ENCODE results near the gene HEXIM1.

The HEXIM1 gene

GRCh38 chr17:45131616-45132319 is 16.5 kb upstream of the HEXIM1 start:
- DNase-seq (ENCODE audit: insufficient read length) (no peak), FAIRE-seq (no peak)
- TF ChIP-seq POLR2AphosphoS5 (IDR thresholded peaks at IDR 0.05; ENCODE audit: low read depth, low read length) (no peak), POLR2A (IDR thresholded peaks at IDR 0.05; ENCODE audit: low read depth, low read length) (no peak), TAF1 (IDR thresholded peaks at IDR 0.05; ENCODE audit: borderline replicate concordance, low read depth, low read length) (no peak)

GRCh38 chr17:45132320-45132571 is 16.0 kb upstream of the HEXIM1 start, which contains the start of gene PLCD3:
PLCD3 (minus strand) TSS chr17:45132515; CDS start chr17:45132410, 105 bp downstream.
- FAIRE-seq (no peak), DNase-seq (ENCODE audit: insufficient read length) (no peak)
- TF ChIP-seq POLR2AphosphoS5 (IDR thresholded peaks at IDR 0.05; ENCODE audit: low read depth, low read length) (no peak), TAF1 (IDR thresholded peaks at IDR 0.05; ENCODE audit: borderline replicate concordance, low read depth, low read length) (no peak), POLR2A (IDR thresholded peaks at IDR 0.05; ENCODE audit: low read depth, low read length) (no peak)

- FAIRE-seq (peak; percentile 80), DNase-seq (ENCODE audit: insufficient read length) (peak; percentile 89)
- TF ChIP-seq POLR2AphosphoS5 (IDR thresholded peaks at IDR 0.05; ENCODE audit: low read depth, low read length) (no peak), POLR2A (IDR thresholded peaks at IDR 0.05; ENCODE audit: low read depth, low read length) (no peak), TAF1 (IDR thresholded peaks at IDR 0.05; ENCODE audit: borderline replicate concordance, low read depth, low read length) (no peak)
Observed at GRCh38 chr17:45132572-45133463, 15.5 kb upstream of the HEXIM1 start.

- DNase-seq (ENCODE audit: insufficient read length) (peak; percentile 94), FAIRE-seq (peak; percentile 98)
- TF ChIP-seq TAF1 (IDR thresholded peaks at IDR 0.05; ENCODE audit: borderline replicate concordance, low read depth, low read length) (0 out of 2 replicates have a peak, but pooled peaks have one; percentile 12), POLR2A (IDR thresholded peaks at IDR 0.05; ENCODE audit: low read depth, low read length) (peak; percentile 59; the same call in 1 of the 2 replicates), POLR2AphosphoS5 (IDR thresholded peaks at IDR 0.05; ENCODE audit: low read depth, low read length) (peak; percentile 41; the same call in 1 of the 2 replicates)
Observed at GRCh38 chr17:45135192-45135977, 12.9 kb upstream of the HEXIM1 start, which contains the start of gene ACBD4. ACBD4 (plus strand) TSS chr17:45135687; CDS start chr17:45136145, 458 bp downstream.

- DNase-seq (ENCODE audit: insufficient read length) (no peak), FAIRE-seq (no peak)
- TF ChIP-seq TAF1 (IDR thresholded peaks at IDR 0.05; ENCODE audit: borderline replicate concordance, low read depth, low read length), result no peak
- TF ChIP-seq POLR2A (IDR thresholded peaks at IDR 0.05; ENCODE audit: low read depth, low read length), result no peak
- TF ChIP-seq POLR2AphosphoS5 (IDR thresholded peaks at IDR 0.05; ENCODE audit: low read depth, low read length), result no peak
Observed at GRCh38 chr17:45135978-45136791, 12.1 kb upstream of the HEXIM1 start.

- DNase-seq (ENCODE audit: insufficient read length), result no peak
- no peak for FAIRE-seq
- TF ChIP-seq TAF1 (IDR thresholded peaks at IDR 0.05; ENCODE audit: borderline replicate concordance, low read depth, low read length) (no peak), POLR2AphosphoS5 (IDR thresholded peaks at IDR 0.05; ENCODE audit: low read depth, low read length) (no peak), POLR2A (IDR thresholded peaks at IDR 0.05; ENCODE audit: low read depth, low read length) (no peak)
Observed at GRCh38 chr17:45136846-45137560, 11.3 kb upstream of the HEXIM1 start.

- FAIRE-seq, result no peak
- no peak for DNase-seq (ENCODE audit: insufficient read length)
- TF ChIP-seq POLR2AphosphoS5 (IDR thresholded peaks at IDR 0.05; ENCODE audit: low read depth, low read length), result no peak
- TF ChIP-seq POLR2A (IDR thresholded peaks at IDR 0.05; ENCODE audit: low read depth, low read length), result no peak
- TF ChIP-seq TAF1 (IDR thresholded peaks at IDR 0.05; ENCODE audit: borderline replicate concordance, low read depth, low read length), result no peak
Observed at GRCh38 chr17:45137561-45138305, 10.5 kb upstream of the HEXIM1 start.

GRCh38 chr17:45138911-45139532 is 9.3 kb upstream of the HEXIM1 start:
- DNase-seq (ENCODE audit: insufficient read length) (no peak), FAIRE-seq (no peak)
- TF ChIP-seq TAF1 (IDR thresholded peaks at IDR 0.05; ENCODE audit: borderline replicate concordance, low read depth, low read length), result no peak
- TF ChIP-seq POLR2AphosphoS5 (IDR thresholded peaks at IDR 0.05; ENCODE audit: low read depth, low read length), result no peak
- no peak for TF ChIP-seq POLR2A (IDR thresholded peaks at IDR 0.05; ENCODE audit: low read depth, low read length)

- no peak for FAIRE-seq
- DNase-seq (ENCODE audit: insufficient read length), result no peak
Observed at GRCh38 chr17:45139533-45139920, 8.7 kb upstream of the HEXIM1 start.

More at GRCh38 chr17:45139533-45139920, 8.7 kb upstream of the HEXIM1 start:
- TF ChIP-seq POLR2A (IDR thresholded peaks at IDR 0.05; ENCODE audit: low read depth, low read length) (no peak), TAF1 (IDR thresholded peaks at IDR 0.05; ENCODE audit: borderline replicate concordance, low read depth, low read length) (no peak)
